NK-92 (cell line): ENCODE measurements around the gene RAB20.
"Not testable (repeated sequence)": the region's sequence is repeated elsewhere in the genome, so short reads cannot be mapped to it uniquely, and the experiment has no call there.

Experiments used
- DNase-seq: peaks from one replicate; lab custom pipeline; 2025; ENCODE audit not compliant: unreplicated experiment; lab: John Stamatoyannopoulos, UW

RAB20 gene

DNA sequence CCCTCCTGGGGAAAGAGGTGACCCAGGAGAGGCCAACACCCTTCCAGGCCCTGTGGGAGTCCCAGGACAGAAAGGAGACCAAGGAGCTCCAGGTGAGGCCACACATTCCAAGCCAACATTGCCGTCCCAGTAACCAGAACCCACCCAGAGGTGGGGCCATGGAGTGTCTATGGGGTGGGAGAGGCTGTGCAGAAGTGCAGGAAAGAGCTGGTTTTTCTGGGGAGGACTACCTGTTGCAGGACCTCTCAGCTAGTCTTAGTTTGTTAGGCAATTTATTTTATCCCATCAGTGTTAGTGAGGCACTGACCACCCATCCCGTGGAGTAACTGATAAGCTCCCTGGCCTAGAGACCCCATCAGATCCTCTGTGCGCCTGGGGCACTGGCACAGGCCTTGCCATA, 66.1 kb downstream of the RAB20 start:
- DNase-seq: no peak

DNA sequence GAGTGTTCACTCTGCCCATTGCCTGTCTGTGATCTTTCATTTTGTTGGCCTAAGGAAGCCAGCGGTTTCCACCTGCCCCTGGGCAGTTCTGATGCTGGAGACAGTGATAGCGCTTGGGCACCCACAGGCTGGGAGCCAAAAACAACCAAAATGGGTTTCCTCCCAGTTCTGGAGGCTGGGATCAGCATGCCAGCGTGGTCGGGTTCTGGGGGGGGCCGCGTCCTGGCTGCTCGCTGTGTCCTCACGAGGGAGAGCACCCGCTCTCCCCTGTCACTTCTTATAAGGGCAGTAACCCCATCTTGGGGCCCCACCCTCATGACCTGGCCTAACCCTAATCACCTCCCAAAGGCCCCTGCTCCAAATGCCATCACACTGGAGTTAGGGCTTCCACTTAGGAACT, 67.9 kb downstream of the RAB20 start:
- DNase-seq: no peak

DNA sequence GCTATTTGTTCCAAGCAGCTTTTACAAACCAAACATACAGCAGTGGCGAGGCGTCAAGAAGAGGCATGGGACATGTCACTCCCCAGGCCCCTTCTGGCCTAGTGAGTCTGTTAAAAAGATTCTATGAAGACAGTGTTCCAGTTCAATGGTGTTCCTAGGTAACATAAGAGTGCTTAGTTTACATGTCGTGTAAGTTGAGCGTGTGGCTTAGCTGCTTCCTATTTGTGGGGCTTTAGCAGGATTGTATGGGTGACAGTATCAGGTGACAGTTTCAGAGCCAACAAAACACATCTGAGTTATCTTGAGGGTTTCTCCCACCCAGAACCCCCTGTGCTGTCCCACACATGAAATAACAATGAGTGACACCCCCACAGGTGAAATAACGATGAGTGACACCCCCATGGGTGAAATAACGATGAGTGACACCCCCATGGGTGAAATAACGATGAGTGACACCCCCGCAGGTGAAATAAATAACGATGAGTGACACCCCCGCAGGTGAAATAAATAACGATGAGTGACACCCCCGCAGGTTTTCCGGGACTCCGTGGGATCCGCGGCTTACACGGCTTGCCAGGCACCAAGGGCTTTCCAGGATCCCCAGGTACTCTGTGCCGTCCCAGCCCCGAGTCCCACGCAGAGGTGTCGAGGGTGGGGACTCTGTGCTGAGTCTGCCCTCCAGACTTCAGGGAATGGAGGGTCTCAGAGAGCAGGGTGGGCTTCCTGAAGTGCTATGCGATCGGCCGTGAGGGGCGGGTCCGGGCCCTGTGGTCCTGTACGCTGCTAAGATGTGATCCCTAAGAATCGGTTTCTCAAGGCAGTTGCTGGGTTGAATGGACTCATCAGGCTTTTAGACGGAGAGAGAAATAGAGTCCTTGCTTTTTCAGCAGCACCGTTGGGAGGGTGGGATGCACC, 68.6 kb downstream of the RAB20 start:
- no peak for DNase-seq

DNA sequence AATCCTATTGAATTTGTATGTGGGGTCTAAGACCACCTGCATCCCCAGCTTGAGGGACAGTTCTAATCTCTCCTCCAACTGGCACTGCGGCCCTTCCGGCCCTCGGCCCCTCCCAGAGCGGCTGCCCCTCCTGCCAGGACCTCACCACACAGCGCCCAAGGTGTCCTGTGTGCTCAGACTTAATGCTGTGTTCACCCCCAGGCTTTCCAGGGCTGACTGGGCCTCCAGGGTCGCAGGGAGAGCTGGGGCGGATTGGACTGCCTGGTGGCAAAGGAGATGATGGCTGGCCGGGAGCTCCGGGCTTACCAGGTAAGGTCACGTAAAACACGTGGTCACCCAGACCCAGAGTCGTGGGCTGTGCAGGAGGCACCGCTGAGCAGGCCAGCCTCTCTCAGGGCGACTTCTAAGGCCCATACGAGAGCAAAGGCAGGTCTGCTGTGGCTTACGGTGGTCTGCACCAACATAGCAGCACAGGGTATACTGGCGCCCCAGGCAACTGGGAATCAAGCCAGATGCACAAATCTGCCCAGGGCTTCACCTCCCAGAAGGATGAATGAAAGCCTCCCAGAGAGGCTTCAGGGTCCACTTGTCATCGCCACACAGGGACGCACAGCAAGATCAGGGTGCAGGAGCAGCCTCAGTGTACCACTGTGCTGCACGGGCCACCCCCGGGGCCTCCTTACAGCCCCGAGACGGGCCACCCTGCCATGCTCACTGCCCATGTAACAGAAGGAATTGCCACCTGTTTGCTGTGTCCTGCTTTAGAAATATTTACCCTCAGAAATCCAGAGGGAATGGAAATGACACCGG, 69.4 kb downstream of the RAB20 start:
- no peak for DNase-seq

DNA sequence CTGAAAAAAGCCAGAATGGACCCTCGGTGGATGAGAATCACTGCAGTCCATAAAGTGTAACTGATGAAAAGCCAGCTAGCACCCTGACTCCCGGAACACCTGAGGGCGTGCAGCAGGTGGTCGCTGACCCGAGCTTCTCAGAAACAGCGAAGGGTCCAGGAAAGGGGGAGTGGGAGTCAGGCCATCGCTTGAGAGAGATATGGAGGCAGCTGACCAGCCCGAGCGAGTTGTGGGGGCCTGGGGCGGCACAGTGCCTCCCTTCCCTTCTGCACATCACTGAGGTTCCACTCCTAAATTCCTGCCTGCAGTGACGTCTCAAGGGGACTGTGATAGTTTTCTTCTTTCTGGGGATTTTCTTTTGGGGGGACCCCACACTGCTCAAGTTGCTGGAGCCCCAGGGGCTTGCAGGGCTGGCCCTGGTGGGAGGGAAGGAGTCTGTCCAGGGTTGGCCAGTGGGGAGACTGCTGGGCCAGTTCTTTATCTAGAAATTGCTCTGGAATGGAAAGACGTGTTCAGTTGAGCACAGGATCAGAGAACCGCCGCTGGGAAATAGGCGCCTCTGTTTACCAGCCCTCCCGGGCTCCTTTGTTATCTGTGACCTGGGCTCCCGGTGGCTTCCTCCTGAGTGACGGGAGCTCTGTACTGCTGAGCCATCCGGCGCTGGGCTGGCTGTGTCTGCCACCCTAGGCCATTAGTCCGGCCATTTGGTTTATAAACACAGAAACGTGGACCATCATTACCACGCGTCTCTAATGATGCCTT, 71.3 kb downstream of the RAB20 start:
- no peak for DNase-seq

DNA sequence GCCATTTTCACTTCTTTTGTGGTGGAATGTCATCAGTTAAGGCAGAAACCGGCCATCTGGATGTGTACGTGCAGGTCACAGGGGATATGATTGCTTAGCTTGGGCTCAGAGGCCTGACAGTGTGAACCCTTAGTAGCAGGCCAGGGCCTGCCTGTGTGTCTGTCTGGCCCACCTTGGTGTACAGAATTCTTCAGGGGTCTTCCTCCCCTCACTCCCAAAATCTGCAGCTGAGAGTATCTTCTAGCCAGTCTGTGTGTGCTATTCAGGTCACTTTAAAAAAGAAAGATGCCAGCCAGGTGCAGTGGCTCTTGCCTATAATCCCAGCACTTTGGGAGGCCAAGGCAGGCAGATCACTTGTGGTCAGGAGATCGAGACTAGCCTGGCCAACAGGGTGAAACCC, 74.6 kb downstream of the RAB20 start:
- not testable (repeated sequence) for DNase-seq

DNA sequence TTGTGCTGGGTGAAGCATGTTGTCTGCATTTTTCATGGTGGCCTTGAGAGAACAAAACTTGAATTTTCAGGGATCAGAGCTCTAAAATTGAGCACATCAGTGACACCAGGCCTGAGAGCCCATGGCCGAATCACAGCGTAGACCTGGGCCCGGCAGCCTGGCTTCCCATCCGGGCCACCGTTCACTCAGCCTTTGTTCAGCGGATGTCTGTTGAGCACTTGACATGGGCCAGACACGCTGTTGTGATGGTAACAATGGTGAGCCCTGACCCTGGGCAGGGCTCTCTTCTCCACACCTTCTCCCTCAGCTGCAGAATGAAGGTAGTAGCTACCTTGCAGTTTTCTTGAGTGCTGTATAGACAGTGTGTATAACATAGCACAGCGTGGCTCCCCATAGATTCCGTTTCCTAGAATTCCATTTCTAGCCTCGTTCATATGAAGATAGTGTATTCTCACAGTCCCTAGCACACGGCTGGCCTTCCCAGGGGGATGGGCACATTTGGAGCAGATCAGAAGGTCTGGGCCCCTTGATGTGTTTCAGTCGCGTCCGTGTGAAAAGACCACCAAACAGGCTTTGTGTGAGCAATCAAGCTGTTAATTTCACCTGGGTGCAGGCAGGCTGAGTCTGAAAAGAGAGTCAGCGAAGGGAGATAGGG, 75.3 kb downstream of the RAB20 start:
- DNase-seq: no peak

DNA sequence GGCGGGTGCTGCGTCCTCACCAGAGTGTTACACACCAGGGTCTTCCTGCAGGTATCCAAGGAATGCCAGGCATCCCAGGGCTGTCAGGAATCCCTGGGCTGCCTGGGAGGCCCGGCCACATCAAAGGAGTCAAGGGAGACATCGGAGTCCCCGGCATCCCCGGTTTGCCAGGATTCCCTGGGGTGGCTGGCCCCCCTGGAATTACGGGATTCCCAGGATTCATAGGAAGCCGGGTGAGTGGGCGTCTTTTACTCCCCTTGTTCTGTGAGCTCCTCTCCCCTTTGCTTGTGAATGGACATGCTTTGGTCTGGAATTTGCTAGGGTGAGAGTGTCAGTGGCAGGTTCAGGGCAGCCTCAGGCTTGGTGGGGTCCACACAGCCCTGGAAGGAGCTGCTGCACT, 75.9 kb downstream of the RAB20 start:
- no peak for DNase-seq

DNA sequence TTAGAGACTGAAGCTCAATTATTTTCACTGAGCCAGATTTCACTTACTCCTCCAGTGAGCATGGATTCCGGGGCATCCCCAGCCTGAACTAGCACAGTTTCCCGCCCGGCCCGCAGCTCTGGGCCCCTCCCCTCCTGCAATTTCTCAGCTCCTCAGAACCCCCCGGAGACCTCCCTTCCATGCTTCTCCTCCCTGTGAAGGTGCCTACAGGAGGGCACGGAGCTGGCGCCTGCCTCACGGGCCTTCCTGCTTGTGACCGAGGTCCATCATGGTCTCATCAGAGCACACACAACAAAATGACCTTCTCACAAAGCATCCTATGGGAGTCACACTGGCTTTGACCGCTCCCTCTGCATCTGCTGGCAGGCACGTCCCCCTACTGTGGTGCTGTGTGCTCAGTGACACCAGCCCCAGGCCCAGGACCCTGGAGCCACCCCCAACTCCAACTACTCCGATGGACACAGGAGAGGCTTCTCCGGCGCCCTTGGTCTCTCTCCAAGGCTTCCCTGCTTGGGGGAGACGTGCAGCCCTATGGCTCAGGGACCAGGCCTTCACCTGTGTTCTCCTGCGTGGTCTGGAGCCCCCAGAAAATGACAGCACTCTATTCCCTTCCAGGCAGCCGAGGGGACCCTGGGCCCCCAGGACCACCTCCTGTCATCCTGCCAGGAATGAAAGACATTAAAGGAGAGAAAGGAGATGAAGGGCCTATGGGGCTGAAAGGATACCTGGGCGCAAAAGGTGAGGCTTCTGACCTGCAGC, 77.1 kb downstream of the RAB20 start:
- DNase-seq: no peak

DNA sequence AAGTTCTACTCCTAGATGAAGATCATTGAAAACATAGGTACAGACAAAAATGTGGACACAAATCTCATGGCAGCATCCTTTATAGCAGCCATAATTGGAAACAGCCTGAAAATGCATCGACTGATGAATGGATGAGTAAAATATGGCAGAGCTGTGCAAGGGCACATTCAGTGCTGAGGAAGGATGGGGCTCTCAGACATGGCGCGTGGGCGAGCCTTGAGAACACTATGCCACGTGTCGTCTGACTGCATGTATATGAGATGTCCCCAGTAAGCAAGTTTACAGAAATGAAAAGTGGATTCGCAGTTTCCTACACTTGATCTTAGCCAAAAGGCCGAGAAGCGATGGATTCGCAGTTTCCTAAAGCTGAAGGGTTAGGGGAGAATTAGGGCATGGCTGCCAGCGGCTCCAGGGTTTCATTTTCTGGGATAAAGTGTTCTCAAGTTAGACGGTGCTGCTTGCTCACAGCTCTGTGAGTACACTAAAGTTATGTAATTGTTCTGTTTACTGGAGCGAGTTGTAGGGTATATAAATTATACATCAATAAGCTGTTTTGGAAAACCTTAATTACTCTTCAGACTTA, 78.0 kb downstream of the RAB20 start:
- no peak for DNase-seq

DNA sequence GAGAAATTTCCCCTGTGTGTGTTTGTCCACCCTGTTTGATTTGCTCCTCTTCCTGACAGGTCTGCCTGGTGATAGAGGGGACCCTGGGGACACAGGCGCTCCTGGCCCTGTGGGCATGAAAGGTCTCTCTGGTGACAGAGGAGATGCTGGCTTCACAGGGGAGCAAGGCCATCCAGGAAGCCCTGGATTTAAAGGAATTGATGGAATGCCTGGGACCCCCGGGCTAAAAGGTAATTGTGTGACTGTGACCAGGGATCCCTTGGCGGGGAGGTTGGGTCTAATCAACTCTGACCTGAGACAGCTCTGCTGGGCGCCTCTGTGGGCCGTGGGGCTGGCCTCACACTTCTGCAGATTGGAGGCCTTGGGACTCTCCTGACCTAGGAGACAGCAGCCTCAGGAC, 81.4 kb downstream of the RAB20 start:
- DNase-seq: no peak

DNA sequence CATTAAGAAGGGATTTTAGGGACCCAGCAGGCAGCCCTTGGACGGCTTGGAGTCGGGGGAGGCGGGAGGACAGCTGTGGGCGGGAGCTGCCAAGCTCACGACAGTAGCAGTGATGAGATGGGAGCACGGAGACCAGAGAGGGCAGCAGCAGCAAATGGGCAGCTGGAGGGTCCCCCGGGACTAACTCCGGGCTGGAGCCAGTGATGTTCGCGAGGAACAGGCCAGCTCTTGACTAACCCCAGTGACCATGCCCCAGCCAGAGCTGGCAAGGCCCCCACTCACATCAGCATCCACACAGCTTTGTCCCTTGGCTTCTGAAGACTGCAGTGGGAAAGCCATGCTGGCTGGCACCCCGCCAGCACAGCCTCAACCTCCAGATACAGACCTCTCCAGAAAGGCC, 81.9 kb downstream of the RAB20 start:
- DNase-seq: no peak

DNA sequence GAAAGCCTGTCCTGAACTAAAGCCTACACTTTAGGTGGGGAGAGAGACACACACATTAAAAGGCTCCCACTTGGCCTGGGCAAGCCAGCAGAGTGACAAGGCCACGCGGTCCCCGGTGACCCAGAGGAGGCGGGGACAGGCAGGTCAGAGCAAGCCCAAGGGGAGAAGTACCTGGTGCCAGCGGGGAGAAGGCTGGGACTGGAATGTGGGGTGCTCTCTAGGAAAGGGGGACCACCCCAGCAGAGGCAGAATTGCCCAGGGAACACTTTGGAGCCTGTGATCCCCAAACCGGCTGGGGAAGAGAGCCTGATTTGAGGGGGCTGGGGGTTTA, 82.3 kb downstream of the RAB20 start:
- DNase-seq: no peak

DNA sequence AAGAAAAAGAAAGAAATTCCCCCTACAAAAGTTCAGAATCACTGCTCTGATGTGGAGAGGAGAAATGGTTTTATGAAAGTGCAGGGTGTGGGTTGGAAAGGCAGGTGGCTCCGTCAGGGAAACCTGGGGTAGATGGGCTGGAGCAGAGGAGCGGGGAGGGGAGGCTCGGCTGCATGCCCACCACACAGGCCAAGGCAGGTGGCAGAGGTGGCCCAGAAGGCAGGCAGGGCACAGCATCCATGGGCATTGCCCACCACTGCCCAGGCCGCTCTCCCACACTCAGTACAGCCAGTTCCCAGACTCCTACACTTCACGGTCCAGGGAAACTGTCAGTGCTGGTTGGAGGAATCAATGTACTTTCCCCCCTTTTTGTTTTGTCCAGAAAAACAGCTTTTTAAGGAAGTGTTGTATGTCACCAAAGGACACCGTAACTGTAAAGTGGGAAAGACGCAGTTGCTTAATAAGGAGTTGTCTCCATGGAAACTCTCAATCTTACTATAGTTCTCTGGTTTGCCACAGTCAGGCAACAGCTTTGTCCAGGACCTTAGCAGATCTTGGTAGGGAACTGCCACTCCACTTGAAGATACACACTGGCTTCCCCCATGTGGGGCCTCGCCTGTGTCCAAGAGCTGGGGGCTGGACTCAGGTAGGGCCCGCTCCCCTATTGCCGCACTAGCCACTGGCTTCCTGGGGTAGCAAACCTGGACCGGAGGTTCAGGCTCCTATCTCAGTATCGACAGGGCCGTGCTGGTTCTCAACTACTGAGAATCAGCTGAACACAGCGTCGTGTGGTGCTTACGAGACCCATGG, 82.9 kb downstream of the RAB20 start:
- DNase-seq: no peak

DNA sequence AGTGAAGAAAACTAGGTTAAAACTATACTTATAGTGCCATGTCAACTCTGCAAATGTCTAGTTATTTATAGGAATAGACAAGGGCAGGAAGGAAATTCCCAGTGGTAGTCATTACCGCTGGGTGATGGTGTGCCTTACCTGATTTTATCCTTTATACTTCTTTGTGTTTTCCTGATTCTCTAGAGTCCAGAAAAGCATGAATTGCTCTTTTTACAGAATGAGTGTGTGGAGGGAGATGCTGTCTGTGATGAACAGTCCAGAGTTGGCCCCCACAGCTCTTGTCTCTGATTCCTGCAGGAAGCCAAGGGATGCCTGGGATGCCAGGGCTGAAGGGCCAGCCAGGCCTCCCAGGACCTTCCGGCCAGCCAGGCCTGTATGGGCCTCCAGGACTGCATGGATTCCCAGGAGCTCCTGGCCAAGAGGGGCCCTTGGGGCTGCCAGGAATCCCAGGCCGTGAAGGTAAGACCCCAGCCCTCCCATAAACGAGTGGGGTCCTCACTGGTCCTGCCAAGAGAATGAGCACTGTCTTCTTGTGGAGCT, 83.7 kb downstream of the RAB20 start:
- no peak for DNase-seq

DNA sequence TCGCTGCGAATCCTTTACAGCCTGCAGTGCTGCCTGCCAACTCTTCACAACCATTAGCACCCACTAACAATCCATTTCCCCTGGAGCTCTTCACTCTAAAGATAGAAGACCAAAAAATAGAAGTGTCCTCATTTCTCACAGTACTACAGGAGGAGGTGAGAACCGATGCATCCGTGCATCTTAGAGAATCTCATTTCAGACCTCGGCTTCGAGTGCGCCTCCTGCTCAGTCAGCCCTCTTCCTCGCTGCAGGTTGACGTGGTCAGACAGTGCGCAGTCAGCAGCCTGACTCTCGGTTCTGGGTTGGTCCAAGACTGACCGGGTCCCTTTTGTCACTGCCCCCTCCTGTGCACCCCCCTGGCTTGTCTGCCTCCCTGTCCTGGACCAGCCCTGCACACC, 85.3 kb downstream of the RAB20 start:
- DNase-seq: no peak

DNA sequence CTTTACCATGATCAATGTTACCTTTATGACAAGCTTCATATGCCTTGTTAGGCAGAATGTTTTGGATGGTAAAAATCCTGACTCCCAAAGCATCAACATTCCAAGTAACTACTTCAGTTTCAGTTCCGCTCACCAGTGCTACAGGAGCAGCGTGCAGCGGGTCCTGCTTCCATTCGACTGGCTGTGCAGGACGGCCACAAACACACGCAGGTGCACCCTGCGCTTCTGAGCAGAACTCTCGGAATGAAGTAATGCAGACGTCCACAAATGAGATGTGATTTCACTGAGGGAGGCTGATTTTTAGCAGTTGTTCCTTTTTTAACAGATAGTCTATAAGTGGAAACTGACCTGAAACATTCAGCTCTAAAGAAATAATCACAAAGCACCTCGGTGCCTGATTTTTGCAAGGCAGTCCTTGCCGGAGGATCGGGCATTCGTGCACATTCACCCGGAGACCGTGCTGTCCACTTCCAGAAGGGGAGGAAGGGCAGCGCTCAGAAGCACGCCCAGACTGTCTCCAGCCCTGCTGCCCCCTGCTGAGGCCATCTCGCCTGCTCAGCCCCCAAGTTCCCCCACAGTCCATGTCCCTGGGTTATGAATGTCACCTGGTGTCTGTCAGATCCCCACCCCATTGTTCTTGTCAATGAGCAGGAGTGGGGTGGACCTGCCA, 85.8 kb downstream of the RAB20 start:
- DNase-seq: no peak

DNA sequence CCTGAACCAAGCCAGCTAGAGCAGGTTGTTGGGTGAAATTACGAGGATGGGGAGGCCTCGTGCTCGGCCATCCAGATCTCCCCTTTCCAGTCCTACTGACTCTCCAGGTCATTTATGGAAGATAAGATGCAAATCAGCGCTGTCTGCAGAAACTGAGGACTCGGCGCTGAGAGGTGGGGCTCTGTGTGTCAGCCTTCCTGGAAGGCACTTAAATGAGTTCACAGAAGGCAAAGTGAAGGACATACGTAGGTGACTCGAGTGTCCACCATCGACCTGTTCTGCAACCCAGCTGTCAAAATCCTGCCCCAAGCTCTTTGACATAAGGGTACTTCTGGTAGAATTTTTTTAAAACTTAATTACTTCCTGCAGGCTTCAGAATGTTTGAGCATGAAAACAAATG, 86.4 kb downstream of the RAB20 start:
- no peak for DNase-seq
